GM18519 (cell line): Measurements from ENCODE around the gene FCSK.

ENCODE experiments used
- ATAC-seq: cut with Tn5 transposase; IDR thresholded peaks from one replicate; pipeline ENCODE4 v1.9.1; 2021; ENCODE audit warnings: mild to moderate bottlenecking, moderate library complexity; ENCODE audit not compliant: unreplicated experiment, low FRiP score

Gene FCSK

DNA sequence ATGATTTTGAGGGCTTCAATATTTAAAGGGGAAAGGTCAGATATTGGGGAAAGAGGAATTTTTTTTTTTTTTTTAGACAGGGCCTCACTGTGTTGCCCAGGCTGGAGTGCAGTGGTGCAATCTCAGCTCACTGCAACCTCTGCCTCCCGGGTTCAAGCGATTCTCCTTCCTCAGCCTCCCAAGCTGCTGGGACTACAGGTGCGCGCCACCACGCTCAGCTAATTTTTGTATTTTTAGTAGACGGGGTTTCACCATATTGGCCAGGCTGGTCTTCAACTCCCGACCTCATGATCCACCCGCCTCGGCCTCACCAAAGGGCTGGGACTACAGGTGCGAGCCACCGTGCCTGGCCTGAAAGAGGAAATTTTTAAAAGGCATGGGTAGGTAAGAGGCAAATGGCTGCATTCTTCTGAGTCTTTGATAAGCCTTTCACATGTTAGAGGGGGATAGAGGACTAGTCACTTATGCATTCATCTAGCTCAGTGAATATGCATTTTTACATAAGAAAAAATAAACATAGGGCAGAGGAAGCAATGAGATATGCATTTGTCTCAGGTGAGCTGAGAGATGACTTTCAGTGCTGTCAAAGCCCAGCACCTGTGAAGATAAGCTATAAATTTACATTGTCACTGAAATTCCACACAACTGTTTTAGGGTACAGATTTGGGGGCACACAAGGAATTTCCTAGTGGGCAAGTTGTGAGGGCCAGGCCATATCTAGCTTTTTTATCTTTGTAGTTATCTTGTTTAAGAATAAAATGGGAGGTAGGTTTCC lies 1.1 kb upstream of the FCSK start:
- no peak for ATAC-seq

DNA sequence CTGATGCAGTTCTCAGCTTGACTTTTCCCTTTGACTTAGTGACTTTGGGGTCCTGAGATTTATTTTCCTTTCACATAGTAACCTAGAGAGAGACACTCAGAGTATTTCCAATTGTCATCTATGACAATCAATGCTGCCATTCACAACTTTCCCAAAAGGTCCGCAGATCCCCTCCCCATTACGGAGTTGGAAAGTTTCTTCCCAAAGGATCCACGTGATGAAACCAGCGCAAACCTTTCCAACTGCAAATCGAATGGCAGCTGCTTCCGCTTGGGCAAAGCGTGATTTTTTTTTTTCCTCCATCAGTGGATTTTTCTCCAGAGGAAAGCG lies 538 bp upstream of the FCSK start:
- no peak for ATAC-seq

DNA sequence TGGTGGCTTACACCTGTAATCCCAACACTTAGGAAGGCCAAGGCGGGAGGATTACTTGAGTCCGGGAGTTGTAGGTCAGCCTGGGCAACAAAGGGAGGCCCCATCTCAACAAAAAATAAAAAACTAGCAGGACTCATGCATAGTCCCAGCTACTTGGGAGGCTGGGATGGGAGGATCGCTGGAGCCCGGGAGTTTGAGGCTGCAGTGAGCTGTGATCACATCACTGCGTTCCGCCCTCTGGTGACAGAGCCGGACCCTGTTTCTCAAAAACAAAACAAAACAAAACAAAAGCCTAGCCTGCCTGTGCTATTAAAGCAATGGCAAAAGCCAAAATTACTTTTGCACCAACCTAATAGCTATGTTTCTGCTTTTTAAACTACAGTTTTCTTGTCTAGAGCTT lies 1.5 kb downstream of the FCSK start:
- no peak for ATAC-seq

DNA sequence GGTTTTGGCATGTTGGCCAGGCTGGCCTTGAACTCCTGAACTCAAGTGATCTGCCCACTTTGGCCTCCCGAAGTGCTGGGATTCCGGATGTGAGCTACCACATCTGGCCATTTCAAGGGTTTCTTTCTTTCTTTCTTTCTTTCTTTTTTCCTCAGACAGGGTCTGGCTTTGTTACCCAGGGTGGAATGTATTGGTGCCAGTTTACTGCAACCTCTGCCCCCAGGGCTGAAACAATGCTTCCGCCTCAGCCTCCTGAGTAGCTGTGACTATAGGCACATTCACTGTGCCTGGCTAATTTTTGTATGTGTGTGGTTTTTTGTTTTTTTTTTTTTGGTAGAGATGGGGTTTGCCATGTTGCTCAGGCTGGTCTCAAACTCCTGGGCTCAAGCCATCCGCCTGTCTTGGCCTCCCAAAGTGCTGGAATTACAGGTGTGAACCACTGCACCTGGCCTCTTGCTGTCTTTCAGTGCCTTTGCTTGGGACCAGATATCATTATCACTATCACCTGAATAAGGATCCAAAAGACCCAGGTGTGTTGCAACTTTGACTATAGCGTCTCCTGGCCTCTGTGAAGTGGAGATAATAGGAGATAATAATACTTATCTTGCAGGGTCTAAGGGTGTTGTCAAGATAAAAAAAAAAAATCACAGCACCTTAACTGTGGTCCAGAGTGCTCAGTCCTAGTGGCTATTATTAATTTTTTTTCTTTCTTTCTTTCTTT lies 3.2 kb downstream of the FCSK start:
- ATAC-seq: no peak

DNA sequence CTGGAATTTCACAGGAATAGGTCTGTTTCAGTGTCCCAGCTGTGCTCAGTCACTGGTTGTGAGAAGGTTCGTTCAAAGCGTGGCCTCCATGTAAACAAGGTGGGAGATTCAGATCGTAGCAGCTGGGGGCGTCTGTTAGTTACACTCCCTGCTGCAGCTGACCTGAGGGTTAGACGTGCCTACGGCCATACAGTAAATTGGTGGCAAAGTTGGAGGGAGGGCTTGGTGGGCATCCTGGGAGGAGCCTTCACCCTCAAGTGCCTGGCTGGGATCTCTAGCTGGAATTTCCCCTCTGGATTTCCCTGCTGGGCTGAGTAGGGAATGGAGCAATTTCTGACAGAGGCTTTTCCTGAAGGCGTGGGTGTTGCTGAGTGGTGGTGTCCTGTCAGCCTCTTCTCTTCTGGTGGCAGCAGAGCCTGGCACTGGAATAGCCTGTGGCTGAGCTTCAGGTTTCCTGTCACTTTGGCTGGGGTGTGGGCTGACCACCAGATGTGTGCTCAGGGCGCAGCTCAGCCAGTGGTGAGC lies 6.4 kb downstream of the FCSK start:
- no peak for ATAC-seq

DNA sequence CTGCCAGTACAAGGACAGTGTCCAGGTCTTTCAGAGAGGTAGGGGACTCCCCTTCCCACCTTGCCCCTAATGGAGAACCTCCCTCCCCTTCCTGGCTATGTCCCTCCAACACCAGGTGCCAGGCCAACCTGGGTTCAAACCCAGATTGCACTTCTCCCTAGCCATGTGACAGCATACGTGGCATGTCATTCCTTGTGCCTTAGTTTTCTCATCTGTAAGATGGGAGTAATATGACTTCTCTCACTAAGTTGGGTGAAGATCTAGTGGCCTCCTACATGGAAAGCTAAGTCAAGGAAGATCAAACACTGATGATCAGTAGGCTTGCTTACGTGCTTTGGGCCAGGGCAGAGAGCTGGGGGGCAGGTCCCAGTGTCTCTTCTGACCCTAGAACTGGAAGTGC lies 8.8 kb downstream of the FCSK start:
- no peak for ATAC-seq

DNA sequence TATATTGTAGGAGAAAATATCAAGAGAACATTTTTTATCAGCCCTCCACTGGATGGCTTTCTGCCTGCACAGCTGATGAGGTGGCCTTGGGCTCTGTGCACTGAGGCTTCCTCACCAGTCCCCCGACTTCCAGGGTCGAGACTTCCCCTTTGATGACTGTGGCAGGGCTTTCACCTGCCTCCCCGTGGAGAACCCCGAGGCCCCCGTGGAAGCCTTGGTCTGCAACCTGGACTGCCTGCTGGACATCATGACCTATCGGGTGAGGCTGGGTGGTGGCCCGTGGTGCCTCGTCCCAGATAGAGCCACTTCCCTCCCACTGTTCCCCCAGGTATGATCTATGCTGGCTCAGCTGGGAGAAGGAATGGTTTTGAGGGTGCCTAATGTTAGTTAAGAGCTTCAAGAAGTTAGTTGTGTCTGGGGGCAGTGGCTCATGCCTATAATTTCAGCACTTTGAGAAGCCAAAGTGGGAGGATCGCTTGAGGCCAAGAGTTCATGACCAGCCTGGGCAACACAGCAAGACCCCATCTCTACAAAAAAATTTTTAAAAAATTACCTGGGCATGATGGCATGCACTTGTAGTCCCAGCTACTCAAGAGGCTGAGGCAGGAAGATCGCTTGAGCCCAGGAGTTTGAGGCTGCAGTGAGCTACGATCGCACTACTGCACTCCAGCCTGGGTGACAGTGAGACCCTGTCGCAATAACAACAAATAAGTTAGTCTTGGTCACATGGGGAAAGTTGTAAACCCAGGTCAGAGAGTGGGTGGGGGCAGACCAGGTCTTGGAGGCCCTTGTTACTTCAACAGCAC lies 11.8 kb downstream of the FCSK start:
- no peak for ATAC-seq

DNA sequence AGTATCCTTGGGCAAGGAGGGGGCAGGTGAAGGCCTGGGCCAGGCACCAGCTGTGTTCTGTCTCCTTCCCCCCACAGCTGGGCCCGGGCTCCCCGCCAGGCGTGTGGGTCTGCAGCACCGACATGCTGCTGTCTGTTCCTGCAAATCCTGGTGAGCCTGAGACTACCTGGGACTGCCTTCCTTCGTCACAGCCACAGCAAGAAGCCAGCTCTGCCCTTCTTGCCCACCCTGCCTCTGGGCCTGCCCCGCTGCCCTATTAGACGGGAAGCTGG lies 12.3 kb downstream of the FCSK start:
- no peak for ATAC-seq

DNA sequence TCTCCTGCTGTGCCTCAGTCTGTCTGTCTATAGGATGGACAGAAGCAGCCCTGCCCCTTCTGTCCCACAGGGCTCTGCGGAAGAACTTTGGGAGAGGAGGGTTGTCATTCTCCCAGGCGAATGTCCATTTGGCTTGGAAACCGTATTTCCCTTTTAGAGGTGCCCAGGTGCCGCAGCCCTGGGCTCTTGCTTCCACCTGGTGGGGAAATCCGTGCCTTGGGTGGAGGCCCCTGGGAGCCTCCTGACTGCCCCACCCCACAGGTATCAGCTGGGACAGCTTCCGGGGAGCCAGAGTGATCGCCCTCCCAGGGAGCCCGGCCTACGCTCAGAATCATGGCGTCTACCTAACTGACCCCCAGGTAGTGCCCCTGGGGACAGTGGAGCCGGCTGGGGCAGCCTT lies 12.7 kb downstream of the FCSK start:
- no peak for ATAC-seq

DNA sequence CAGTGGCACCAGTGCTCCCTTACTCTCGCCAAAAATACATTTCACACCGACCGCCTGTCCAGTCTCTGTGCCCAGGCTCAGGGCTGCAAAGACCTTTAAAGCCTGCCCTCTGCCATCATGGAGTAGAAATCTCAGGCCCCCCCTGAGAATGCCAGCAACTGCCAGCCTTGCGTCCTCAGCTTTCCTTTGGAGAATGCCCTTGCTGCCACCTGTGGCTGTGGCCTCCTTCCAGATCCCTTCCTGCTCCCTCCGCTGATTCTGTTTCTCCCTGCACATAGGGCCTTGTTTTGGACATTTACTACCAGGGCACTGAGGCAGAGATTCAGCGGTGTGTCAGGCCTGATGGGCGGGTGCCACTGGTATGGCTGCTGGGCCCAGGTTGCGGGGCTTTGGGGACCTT lies 13.2 kb downstream of the FCSK start:
- ATAC-seq: no peak

DNA sequence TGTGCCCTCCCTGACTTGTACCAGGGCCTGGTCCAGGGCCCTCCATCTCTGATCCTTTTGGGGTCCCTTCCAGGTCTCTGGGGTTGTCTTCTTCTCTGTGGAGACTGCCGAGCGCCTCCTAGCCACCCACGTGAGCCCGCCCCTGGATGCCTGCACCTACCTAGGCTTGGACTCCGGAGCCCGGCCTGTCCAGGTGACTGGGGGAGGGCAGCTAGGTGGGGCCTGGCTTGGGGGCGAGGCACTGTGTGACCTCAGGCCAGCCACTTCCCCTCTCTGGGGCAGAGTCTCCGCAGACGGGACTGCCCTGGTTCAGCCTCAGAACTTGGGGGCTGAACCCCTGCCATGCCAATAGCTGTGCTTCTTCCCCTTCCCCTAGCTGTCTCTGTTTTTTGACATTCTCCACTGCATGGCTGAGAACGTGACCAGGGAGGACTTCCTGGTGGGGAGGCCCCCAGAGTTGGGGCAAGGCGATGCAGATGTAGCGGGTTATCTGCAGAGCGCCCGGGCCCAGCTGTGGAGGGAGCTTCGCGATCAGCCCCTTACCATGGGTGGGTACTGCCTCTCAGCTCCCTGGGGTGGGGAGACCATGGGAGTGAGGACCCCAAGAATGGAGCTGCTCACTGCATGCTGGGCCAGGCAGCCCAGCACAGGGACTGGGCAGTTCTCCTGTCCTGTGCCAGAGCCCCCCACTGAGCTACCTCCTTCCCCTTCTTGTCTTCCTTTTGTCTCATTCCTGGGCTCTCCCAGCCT lies 14.6 kb downstream of the FCSK start:
- ATAC-seq: no peak

DNA sequence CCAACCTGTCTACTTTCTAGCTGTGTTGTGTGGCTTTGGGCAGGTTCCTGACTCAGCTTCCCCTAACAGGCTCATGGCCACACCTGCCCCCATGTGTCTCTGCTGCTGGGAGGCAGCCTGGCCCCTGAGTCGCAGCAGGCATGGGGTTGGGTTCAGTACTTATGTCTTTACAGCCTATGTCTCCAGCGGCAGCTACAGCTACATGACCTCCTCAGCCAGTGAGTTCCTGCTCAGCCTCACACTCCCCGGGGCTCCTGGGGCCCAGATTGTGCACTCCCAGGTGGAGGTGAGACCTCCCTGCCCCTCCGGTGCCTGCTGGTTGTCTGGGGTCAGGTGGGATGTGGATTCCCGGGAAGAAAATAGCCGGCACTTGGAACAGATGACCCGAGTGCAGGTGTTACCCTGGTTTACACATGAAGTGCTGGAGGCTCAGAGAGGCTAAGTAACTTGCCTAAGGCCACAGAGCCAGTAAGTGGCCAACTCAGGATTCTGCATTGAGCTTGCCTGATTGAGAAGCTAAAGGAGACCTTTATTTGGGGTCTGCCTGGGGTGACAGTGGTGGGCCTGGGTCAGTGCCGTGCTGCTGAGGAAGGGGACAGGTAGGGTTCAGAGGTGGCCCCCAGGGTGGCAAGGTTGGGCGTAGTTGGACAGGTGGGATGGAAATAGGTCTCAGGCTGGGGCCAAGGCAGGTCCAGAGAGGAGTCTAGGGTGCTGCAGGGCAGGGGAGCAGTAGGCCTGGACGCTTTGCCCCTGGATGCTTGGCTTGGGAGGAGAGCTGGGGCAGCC lies 15.9 kb downstream of the FCSK start:
- no peak for ATAC-seq

DNA sequence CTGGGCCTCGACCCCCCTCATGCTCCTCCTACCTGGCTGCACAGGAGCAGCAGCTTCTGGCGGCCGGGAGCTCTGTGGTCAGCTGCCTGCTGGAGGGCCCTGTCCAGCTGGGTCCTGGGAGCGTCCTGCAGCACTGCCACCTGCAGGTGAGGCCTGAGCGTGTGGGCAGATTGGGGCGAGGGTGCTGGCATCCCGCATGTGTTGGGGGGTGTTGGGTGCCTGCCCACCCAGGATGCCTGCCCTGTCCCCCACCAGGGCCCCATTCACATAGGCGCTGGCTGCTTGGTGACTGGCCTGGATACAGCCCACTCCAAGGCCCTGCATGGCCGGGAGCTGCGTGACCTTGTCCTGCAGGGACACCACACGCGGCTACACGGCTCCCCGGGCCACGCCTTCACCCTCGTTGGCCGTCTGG lies 16.5 kb downstream of the FCSK start:
- no peak for ATAC-seq

DNA sequence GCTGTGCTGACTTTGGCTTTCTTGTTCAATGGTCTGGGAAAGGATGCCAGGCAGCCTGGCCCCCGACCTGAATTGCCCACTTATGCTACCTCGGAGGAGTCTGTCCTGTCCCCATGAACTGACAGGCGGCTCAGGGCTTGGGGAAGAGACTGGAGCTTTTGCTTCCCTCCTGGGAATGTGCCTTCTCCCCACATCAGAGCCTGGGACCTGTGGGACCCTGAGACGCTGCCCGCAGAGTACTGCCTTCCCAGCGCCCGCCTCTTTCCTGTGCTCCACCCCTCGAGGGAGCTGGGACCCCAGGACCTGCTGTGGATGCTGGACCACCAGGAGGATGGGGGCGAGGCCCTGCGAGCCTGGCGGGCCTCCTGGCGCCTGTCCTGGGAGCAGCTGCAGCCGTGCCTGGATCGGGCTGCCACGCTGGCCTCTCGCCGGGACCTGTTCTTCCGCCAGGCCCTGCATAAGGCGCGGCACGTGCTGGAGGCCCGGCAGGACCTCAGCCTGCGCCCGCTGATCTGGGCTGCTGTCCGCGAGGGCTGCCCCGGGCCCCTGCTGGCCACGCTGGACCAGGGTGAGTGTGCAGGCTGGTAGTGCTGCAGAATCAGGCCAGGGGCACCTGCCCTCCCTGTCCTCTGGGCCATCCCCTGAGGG lies 18.5 kb downstream of the FCSK start:
- ATAC-seq: no peak

DNA sequence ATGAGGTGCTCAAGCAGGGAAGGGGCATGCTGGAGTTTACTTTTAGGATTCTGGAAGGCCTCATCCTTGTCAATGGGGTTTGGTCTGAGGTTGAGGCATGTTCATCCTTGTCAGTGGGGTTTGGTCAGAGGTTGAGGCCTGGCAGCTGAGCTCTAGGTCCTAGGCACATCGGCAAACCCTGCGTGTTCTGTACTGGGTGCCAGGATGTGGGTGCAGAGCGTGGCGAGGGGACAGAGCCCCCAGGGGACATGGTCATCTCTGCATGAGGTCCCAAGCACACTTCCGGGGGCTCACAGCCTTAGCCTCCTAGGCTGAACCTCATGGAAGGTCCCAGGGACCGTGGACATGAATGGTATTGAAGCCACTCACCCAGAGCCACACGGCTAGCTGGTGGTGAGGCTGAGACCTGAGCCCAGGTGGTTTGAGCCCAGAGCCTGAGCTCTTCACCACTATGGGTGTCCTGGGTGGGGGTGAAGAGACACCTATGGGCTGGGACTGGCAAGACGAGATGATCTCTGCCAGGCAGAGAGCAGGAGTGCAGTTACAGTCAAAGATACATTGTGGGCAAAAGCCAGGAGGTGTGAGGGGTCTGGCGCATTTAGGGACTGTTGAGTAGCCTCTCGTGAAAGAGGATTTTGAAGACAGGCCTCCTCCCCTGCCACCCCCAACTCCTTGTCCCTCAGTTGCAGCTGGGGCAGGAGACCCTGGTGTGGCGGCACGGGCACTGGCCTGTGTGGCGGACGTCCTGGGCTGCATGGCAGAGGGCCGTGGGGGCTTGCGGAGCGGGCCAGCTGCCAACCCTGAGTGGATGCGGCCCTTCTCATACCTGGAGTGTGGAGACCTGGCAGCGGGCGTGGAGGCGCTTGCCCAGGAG lies 19.3 kb downstream of the FCSK start:
- no peak for ATAC-seq

DNA sequence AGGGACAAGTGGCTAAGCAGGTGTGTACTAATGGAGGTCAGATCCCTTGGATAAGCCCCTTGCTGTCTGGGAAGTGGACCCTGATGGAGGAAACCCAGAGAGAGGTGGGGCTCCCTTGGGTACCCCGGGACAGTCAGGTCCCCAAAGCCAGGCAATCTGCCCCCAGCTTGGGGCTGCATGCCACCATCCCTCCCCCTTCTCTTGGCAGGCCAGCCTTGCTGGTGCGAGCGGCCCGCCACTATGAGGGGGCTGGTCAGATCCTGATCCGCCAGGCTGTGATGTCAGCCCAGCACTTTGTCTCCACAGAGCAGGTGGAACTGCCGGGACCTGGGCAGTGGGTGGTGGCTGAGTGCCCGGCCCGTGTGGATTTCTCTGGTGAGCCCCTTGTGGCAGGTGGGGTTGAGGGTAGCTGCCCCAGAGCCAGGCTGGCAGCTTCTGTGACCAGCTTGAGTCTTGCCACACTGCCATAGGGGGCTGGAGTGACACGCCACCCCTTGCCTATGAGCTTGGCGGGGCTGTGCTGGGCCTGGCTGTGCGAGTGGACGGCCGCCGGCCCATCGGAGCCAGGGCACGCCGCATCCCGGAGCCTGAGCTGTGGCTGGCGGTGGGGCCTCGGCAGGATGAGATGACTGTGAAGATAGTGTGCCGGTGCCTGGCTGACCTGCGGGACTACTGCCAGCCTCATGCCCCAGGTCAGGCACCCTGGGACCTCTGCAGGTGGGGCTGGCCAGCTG lies 20.1 kb downstream of the FCSK start:
- ATAC-seq: no peak

DNA sequence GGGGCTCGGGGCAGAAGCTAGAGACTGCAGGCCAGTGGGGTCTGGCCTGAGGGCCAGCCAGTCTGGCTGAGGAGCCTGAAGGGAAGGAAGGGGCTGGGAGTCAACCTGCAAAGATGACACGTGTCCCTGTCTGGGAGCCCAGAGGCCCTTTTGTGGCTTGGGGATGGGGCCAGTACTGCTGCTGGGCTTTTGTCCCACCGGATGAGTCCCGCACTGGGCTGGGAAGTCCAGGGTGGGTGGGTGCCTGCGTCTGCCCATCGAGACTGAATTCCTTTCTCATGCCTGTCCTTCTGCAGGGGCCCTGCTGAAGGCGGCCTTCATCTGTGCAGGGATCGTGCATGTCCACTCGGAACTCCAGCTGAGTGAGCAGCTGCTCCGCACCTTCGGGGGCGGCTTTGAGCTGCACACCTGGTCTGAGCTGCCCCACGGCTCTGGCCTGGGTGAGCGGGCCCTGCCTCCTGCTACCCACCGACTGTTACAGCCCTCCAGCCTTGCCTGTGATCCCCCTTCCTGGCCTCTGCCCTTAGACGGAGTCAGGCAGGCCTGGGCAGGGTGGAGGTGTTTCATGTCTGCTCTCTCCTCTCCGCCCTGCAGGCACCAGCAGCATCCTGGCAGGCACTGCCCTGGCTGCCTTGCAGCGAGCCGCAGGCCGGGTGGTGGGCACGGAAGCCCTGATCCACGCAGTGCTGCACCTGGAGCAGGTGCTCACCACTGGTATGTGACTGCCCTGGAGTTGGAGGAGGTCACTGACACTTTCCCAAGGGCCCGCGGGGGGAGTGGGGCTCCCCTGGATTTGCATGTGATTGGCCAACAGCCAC lies 20.9 kb downstream of the FCSK start:
- no peak for ATAC-seq
